ENCODE data around the gene DOK6. TPM values are rescaled to one million over a fixed set of nuclear protein-coding genes. Genes with fewer than 3 reads are reported as not detected.
A peak's percentile ranks its signal among the peaks of the same experiment; 100 is the strongest.

DOK6 gene
- total RNA-seq, 1 donor from 2014 or later, result 5.2 TPM

DNA sequence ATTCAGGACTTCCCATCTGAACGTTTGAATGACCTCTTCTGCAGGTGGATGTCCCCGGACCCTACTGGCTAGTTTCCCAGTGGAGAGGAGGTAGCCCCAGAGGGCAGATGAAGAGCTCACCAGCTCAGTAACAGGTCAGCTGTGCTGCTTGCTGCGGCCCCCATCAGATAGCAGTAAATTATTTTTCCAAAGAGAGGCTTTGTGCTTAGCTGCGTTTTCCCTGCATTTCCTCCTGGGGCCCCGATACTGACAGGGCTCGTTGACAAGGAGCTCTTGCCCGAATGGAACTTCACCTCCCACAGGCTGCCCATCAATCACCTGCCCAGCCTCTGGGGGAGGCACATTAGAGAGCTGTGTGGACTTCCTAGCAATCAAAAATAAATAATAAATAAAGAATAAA is 185.8 kb downstream of the DOK6 start:
- ATAC-seq (ENCODE audit: poor library complexity) (no peak), DNase-seq (no peak)
- intact Hi-C loops (cut with DNase I), result no loop called here

- intact Hi-C loops (cut with DNase I), result no loop called here
- no peak for DNase-seq
- no peak for ATAC-seq (ENCODE audit: poor library complexity)
These were observed 187.6 kb downstream of the DOK6 start for GRCh38 chr18:69588301-69588700.

- ATAC-seq (ENCODE audit: poor library complexity) (no peak), DNase-seq (no peak)
- intact Hi-C loops (cut with DNase I), result no loop called here
These were observed 189.5 kb downstream of the DOK6 start for GRCh38 chr18:69590150-69590549.

DNA sequence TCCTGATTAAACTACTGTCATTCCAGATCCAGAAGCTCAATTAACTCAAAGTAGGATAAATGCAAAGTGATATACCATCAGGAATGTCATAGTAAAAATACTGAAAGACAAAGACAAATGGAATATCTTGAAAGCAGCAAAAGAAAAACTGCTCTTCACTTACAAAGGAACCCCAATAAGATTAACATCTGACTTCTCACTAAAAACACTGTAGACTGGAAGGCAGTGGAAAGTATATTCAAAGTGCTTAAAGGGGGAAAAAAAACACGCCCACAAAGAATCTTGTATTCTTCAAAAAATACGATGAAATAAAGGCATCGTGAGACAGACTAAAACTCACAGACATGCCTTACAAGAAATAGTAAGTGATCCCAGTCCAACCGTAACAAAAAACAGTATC is 195.7 kb downstream of the DOK6 start:
- DNase-seq (no peak), ATAC-seq (ENCODE audit: poor library complexity) (no peak)
- intact Hi-C loops (cut with DNase I), result no loop called here

GRCh38 chr18:69597561-69597960 is 196.9 kb downstream of the DOK6 start:
- intact Hi-C loops (cut with DNase I), result no loop called here
- ATAC-seq (ENCODE audit: poor library complexity), result no peak
- DNase-seq, result no peak

GRCh38 chr18:69599377-69599776 is 198.7 kb downstream of the DOK6 start:
- no peak for ATAC-seq (ENCODE audit: poor library complexity)
- intact Hi-C loops (cut with DNase I), result no loop called here
- DNase-seq, result no peak

DNA sequence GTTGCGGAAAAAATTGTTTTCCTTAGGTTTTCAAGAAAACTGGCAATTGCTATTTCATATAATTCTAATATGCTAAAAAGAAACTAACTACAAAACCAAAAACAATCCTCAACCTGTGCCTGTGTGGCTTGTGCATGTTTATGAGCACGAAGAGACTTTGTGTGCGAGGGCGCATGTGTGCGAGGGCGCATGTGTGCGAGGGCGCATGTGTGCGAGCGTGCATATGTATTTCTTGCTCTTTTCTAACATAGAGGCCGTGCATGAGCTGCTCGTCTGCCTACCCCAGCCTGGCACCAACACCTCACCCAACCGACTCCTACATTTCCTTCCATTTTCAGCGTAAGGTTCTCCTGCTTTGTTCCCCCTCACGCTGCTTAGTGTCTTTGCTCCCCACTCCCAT is 211.6 kb downstream of the DOK6 start:
- no peak for DNase-seq
- intact Hi-C loops (cut with DNase I), result no loop called here
- ATAC-seq (ENCODE audit: poor library complexity), result no peak

GRCh38 chr18:69616114-69616513 is 215.4 kb downstream of the DOK6 start:
- ATAC-seq (ENCODE audit: poor library complexity) (no peak), DNase-seq (no peak)
- intact Hi-C loops (cut with DNase I), result no loop called here

- ATAC-seq (ENCODE audit: poor library complexity) (no peak), DNase-seq (no peak)
- intact Hi-C loops (cut with DNase I), result no loop called here
These were observed 216.7 kb downstream of the DOK6 start for GRCh38 chr18:69617408-69617807.

DNA sequence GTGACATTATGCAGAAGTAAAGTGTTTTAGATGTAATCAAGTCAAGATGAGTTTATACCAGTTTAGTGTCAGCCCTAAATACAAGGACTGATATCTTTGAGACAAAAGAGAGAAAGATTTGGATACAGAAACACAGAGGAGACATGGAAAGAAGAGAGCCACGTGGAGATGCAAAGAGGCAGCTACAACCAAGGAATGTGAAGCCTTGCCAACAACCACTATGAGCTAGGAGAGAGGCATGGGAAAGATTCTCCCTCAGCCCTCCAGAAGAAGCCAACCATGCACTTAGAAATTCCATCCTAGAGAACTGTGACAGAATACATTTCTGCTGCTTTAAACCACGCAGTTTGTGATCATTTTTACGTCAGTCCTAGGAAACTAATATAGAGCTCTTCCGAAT is 217.2 kb downstream of the DOK6 start:
- ATAC-seq (ENCODE audit: poor library complexity), result no peak
- no peak for DNase-seq
- intact Hi-C loops (cut with DNase I), result no loop called here

DNA sequence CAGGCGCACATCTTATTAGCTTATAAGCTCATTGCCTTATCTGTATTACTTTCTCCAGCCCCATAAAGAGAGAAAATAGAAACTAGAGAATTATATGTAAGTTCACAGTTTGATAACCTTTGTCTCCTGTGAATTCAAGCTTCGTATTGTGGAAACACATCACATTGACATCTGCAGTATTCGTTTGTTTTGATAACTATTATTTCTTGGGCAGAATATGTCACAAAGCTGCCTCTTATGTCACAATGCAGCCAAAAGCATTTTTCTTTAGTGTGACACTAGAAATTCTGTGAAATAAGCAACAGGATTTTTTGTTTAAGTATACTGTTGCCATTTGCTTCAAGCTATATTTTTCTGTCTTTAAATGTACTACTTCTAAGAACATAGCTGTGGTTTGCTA is 221.5 kb downstream of the DOK6 start:
- DNase-seq, result no peak
- intact Hi-C loops (cut with DNase I), result no loop called here
- no peak for ATAC-seq (ENCODE audit: poor library complexity)

DNA sequence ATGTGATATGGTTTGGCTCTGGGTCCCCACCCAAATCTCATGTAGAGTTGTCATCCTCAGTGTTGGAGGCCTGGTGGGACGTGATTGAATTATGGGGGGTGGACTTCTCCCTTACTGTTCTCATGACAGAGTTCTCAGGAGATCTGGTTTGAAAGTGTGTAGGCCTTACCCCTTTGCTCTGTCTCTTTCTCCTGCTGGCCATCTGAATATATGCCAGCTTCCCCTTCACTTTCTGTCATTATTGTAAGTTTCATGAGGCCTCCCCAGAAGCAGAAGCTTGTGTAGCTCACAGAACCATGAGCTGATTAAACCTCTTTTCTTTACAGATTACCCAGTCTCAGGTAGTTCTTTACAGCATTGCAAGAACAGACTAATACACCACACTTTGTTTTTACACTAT is 222.3 kb downstream of the DOK6 start:
- ATAC-seq (ENCODE audit: poor library complexity), result no peak
- no peak for DNase-seq
- intact Hi-C loops (cut with DNase I), result no loop called here

DNA sequence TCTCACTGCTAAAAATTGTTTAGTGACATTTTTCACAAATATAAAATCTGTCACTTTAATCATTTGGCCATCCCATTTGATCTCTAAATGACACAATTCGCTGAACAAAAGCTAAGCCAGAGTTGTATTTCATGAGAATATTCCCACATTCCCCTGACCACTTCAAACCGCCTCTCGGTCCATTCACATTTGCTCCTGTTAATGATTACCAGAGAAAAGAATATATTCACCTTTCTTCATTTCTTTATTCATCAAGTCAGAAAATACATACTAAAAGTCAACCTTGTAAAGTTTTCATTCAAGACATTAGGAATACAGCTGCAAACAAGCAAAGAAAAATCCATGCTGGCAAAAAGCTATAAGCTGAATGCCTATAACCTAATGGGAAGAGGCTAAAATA is 225.5 kb downstream of the DOK6 start:
- ATAC-seq (ENCODE audit: poor library complexity) (no peak), DNase-seq (no peak)
- intact Hi-C loops (cut with DNase I), result no loop called here

DNA sequence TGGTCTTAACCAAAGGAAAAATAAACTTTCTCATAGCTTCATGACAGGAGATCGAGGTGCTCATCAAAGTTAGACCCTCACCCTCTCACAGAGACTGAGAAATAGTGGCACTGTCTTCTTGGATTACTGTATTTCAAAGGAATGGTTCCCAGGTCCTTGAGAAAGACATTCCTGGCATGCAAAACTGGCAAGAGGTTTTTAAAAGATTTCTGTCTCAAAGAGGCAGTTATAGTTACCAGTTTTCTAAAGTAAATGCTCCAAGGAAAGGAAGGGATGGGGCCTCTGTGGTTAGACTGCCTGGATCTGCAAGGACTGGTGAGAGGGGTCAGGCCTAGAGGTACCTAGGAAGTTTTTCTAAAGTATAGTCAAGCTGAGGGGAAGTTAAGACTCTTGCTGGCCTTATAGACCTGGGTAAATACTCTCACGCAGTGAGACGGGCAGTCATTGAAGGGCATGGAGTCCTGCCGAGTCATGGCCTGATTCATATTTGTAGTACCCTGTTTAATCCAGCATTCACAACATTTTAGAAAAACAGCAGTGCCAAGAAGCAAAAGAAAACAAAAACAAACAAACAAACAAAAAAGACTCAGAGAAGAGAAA is 226.1 kb downstream of the DOK6 start:
- intact Hi-C loops (cut with DNase I), result no loop called here
- ATAC-seq (ENCODE audit: poor library complexity), result no peak
- no peak for DNase-seq

DNA sequence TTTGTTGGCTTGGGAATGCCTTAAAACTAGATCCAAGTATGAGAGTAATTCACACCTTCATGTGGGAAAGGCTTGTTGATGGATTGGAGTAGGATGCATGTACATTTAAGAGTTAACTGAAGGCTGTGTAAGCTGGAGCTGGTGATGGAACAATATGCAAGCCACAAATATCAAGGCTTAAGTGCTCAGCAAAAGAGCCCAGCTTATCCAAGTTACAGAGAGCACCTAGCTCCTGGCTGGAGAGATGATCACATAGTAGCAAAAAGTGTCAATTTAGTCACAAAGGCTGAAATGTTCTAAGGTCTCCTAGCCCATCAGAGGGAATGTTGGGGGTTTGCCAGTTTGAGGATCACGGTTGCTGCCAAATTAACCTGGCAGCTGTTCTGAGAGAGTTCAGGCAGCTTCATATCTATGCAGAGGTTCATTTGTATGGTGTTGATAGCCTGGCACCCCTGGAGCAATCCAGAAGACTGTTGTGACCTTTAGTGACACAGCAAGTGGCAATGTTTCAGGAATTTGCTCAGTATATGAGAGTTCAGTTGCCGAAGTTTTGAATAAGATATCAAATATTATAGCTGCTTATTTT is 228.2 kb downstream of the DOK6 start:
- intact Hi-C loops (cut with DNase I), result no loop called here
- peak; percentile 95 for ATAC-seq (ENCODE audit: poor library complexity)
- no peak for DNase-seq

GRCh38 chr18:69631281-69631680 is 230.6 kb downstream of the DOK6 start:
- DNase-seq, result no peak
- ATAC-seq (ENCODE audit: poor library complexity), result no peak
- intact Hi-C loops (cut with DNase I), result no loop called here

DNA sequence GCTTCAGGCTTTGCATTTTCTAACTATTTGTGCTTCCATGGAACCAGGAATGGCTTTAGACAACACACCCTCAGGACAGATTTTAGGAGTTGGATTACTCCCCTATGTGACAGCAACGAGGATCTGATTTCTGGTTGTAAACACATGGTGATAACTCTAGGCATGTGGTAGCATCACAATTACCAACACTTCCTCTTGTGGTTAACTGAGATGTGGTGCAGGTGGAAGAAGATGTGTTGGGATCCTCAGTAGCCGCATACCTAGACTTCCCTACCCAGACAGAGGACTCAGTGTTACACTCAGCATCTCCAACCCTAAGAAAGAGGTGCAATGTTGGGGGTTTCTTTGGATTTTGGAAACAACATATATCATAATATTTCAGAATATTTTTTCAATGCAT is 234.8 kb downstream of the DOK6 start:
- ATAC-seq (ENCODE audit: poor library complexity) (no peak), DNase-seq (no peak)
- intact Hi-C loops (cut with DNase I), result loop anchor here (5.0 kb wide), 1 partner anchor 437 kb away; no protein-coding TSS in a partner anchor

DNA sequence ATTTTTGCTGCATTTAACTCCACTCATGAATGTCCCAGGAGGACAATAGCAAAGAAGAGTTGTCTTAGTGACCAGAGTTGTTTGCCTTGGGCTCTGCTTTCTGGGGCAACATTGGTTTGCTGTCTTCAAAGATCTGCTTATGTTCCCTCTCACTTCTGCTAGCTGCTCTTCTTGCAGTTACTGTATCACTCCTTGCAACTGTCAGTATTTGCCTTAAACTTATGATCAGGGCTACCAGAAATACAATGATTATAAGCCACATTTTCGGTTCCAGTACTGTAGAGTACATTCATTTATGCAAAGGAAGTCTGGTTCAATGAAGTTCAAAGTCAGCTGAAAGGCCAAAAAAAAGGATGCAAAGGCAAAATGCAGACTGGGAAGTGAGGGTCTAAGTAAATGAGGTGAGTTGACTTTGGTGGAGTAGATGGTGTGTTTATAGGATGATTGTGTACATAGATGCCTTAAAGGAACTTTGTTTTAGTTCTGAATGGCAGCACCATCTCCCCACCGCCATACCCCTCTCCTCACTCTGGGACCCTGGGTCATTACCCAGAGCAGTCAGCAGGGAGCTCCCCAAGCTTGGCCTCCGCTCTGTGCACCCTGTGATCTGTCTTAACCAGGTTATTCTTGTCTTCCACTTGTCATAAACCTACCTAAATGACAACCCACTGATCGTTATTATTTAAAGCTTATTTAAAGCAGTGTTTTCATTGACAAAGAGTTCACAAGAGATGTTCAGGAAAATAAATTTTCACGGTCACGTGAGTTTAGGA is 236.0 kb downstream of the DOK6 start:
- intact Hi-C loops (cut with DNase I), result loop anchor here (5.0 kb wide), 1 partner anchor 436 kb away; no protein-coding TSS in a partner anchor
- ATAC-seq (ENCODE audit: poor library complexity), result peak; percentile 65
- DNase-seq, result no peak

DNA sequence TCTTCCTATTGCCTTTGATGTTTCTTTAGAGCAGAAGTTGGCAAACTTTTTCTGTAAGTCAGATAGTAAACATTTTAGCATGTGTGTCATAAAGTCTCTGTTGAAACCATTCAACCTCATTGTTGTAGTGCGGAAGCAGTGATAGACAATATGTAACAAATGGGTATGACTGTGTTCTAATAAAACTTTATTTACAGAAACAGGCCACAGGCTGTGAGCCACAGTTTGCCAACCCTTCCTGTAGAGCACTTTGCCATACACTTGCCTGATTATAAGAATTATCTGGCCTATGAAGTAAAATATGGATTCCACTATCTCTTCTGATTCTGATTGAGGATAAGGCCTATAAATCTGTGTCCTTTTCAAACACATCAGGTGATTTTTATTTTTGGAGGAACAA is 237.4 kb downstream of the DOK6 start:
- ATAC-seq (ENCODE audit: poor library complexity) (no peak), DNase-seq (no peak)
- intact Hi-C loops (cut with DNase I), result loop anchor here (5.0 kb wide), 1 partner anchor 434 kb away; no protein-coding TSS in a partner anchor

GRCh38 chr18:69647702-69648101 is 247.0 kb downstream of the DOK6 start:
- no peak for DNase-seq
- ATAC-seq (ENCODE audit: poor library complexity), result no peak
- intact Hi-C loops (cut with DNase I), result no loop called here
